H1 (cell line): Measurements from ENCODE around the gene LAMC1. TPM values are rescaled to one million over a fixed set of nuclear protein-coding genes. Genes with fewer than 3 reads are reported as not detected.

Source experiments
- CREB1 ChIP-seq: IDR thresholded peaks from 2 replicates; pipeline ENCODE4 v1.6.1; 2012; ENCODE audit warnings: inconsistent platforms
- CTBP2 ChIP-seq: IDR thresholded peaks from 2 replicates; pipeline ENCODE4 v1.7.0; 2011; ENCODE audit warnings: borderline replicate concordance, mild to moderate bottlenecking, moderate library complexity, mixed read lengths, low read length; ENCODE audit not compliant: insufficient read depth, insufficient read length
- EGR1 ChIP-seq: IDR thresholded peaks from 2 replicates; pipeline ENCODE4 v1.6.1; 2011; ENCODE audit warnings: low read depth, low read length, borderline replicate concordance
- POLR2A ChIP-seq, 2 experiments: IDR thresholded peaks; 1 replicate in 1 of 2; 2 replicates in 1 of 2; pipeline ENCODE4 v1.6.1; 2011; ENCODE audit warnings: low read depth in 2 of 2, low read length in 2 of 2, mild to moderate bottlenecking in 2 of 2; ENCODE audit errors: control extremely low read depth in 1 of 2
- SIX5 ChIP-seq: IDR thresholded peaks from 2 replicates; pipeline ENCODE4 v1.6.1; 2011; ENCODE audit warnings: mild to moderate bottlenecking, low read depth, low read length
- SUZ12 ChIP-seq: fragments of 200-600 bp; sonication (generic); IDR thresholded peaks from 2 replicates; pipeline ENCODE4 v1.6.1; 2012; ENCODE audit warnings: mild to moderate bottlenecking, inconsistent platforms, low read length, moderate library complexity, mixed read lengths
- polyA plus RNA-seq, 7 experiments: library from polyadenylated mRNA; depleted of rRNA in 3 of 7; stranded (reverse) in 5 of 7; unstranded in 2 of 7; fragments of >200 nt in 5 of 7; fragments of 200-250 nt in 2 of 7; gene quantifications; 1 replicate in 5 of 7; 2 replicates in 1 of 7; 4 replicates in 1 of 7; pipeline versions ENCODE4 v1.2.1 to v1.2.3, GENCODE V29; 2011 to 2013; ENCODE audit warnings: missing spikeins in 2 of 7, mixed read lengths in 2 of 7
- total RNA-seq: library from RNA; stranded (reverse); fragmentation: NEBNext Ultra II Directional; extraction: Animal tissue kit (Norgen Biotek cat#: 25700); gene quantifications from 2 replicates; pipeline ENCODE4 v1.2.1, GENCODE V29; 2021
- TF ChIP-seq, protein P1 (sequence below): IDR thresholded peaks from 2 replicates; pipeline ENCODE4 v1.6.1; 2011; ENCODE audit warnings: low read length, improper control_type of control experiment

The LAMC1 gene
- total and polyA plus RNA-seq, 2 of the 8 experiments (the other 6 are each of a cell fraction or from before 2014, with no cell fraction given), result 47.6 to 90.3 TPM

DNA sequence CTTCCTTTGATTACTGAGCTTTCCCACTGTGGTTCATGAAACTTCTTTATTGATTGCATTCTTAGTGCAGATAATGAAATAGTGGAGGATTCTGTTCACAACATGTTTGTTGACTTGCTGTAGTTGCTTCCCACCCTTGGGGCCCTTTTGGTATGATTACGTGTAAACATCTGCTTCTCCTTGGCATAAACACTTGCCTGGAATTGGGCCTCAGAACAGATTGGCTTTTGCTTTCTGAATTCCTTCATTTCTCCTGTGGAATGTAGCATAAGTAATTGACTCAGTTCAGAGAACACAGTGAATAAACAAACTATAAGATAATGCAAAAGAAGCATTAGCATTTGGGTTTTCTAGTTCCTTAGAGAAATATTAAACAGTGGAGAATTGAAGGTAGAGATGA is 103.3 kb downstream of the LAMC1 start (continued):
- TF ChIP-seq SIX5, result no peak
- TF ChIP-seq SUZ12, result no peak
- no peak for TF ChIP-seq POLR2A (IDR thresholded peaks at IDR 0.05; ENCODE audit: control extremely low read depth in 1 of 2, low read depth in 2 of 2, low read length in 2 of 2)
- no peak for TF ChIP-seq CREB1
- TF ChIP-seq EGR1, result no peak
- TF ChIP-seq CTBP2, result no peak
- TF ChIP-seq, protein P1, sequence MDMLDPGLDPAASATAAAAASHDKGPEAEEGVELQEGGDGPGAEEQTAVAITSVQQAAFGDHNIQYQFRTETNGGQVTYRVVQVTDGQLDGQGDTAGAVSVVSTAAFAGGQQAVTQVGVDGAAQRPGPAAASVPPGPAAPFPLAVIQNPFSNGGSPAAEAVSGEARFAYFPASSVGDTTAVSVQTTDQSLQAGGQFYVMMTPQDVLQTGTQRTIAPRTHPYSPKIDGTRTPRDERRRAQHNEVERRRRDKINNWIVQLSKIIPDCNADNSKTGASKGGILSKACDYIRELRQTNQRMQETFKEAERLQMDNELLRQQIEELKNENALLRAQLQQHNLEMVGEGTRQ, result no peak
- TF ChIP-seq, all 59 proteins: peak for 0
